ENCODE results near the gene ANGPT4.

ANGPT4 gene

DNA sequence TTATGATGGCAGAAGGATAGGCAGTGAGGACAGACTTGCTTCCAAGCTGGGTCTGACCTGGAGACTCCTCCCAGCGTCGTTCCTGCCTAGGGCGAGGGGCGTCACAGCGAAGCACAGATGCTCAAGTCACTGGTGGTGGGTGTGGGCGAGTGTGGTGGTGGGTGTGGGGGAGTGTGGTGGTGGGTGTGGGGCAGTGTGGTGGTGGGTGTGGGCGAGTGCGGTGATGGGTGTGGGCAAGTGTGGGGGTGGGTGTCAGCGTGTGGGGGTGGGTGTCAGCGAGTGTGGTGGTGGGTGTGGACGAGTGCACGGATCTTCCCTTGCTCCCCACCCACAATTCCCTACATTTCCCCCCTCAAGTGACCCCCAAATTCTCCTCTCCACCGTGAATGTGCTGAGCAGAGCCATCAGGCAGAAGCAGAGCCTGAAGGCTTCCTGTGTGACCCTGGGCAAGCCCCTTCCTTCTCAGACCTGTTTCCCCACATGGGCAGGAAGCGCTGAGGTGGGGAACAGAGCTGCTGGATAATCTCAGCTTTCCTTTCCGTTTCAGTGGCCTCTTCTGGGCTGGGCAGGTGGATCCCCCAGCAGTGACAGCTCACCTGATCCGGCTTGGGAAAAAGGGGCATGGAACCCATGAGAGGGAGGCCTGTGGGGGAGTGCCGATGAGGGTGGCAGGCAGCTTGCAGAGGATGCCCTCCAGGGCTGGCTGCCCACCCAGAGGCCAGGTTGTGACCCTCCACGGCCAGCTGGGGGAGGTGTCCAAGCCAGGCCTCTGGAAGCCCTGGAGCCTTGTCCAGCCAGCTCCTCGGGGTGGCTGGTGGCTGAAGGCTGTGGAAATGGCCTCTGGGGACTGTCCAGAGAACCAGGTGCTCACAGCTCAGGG lies 43.0 kb upstream of the ANGPT4 start:
- no peak overlapping the region for H3K4me3 ChIP-seq (ENCODE audit: low read depth, low read length)
- DNase-seq (ENCODE audit: low read depth) = no peak
- TF ChIP-seq, protein P1, sequence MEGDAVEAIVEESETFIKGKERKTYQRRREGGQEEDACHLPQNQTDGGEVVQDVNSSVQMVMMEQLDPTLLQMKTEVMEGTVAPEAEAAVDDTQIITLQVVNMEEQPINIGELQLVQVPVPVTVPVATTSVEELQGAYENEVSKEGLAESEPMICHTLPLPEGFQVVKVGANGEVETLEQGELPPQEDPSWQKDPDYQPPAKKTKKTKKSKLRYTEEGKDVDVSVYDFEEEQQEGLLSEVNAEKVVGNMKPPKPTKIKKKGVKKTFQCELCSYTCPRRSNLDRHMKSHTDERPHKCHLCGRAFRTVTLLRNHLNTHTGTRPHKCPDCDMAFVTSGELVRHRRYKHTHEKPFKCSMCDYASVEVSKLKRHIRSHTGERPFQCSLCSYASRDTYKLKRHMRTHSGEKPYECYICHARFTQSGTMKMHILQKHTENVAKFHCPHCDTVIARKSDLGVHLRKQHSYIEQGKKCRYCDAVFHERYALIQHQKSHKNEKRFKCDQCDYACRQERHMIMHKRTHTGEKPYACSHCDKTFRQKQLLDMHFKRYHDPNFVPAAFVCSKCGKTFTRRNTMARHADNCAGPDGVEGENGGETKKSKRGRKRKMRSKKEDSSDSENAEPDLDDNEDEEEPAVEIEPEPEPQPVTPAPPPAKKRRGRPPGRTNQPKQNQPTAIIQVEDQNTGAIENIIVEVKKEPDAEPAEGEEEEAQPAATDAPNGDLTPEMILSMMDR (IDR thresholded peaks at IDR 0.05; ENCODE audit: low read depth, low read length, missing control alignments) = no peak

DNA sequence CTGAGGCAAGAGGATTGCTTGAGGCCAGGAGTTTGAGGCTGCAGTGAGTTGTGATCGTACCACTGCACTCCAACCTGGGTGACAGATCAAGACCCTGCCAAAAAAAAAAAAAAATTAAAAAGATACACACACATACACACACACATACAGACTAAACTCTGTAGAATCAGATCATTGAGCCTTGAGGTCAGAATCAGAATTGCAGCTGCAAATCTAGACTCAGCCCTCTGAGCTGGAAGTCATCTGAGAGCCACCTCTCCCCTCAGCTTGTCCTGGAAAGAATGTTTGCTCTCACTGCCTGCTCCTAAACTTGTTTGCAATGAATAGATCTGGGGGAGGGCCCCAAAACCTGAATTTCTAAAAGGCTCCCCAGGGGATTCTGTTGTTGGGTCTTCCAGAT lies 41.4 kb upstream of the ANGPT4 start:
- TF ChIP-seq, protein P1 (IDR thresholded peaks at IDR 0.05; ENCODE audit: low read depth, low read length, missing control alignments) = peak; percentile 19
- H3K4me3 ChIP-seq (ENCODE audit: low read depth, low read length) = no peak overlapping the region
- no peak for DNase-seq (ENCODE audit: low read depth)

DNA sequence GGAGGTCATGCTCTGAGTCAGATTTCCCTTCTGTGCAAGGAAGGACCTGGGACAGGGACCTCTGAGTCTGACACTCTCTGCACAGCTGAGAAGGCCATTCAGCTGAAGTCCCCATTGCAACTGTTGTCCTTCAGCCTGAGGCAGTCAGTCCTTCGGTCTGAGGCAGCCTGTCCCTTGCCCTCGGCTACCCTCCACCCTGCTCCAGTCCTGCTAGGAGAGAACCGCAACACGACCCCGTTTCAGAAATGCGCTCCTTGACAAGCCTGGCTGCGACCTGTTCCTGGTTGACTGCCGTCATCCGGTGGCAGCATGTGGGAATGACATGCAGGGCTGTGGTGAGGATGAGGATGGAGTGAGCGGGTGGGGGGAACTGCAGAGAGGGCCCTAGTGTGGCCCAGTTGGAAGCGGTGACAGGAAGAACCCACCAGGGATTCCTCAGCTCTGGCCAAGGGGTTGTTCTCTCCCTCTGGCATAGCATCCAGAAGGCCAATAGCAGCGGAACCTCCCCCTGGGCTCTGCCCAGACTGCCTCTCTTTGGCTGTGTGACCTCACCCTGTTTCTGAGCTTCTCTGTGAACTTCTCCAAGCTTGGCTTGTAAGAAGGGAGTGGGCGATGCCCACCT lies 40.3 kb upstream of the ANGPT4 start:
- peak; percentile 8 for DNase-seq (ENCODE audit: low read depth)
- H3K4me3 ChIP-seq (ENCODE audit: low read depth, low read length) = no peak overlapping the region
- TF ChIP-seq, protein P1 (IDR thresholded peaks at IDR 0.05; ENCODE audit: low read depth, low read length, missing control alignments) = peak; percentile 98

DNA sequence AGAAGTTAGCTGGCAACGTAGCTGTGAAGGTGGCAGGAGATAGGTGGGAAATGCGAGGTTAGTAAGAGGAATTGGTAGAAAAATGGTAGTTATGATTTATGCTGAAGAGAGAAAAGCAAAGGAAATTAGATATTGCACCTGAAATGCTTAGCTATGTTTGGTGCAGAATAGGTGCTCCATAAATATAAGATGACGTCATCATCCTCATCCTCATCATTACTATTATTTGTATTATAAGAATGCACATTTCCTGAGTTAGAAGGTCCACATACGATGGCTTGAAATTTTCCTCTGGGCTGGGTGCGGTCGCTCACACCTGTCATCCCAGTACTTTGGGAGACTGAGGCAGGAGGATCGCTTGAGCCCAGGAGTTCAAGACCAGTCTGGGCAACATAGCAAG lies 39.5 kb upstream of the ANGPT4 start:
- no peak overlapping the region for H3K4me3 ChIP-seq (ENCODE audit: low read depth, low read length)
- no peak for DNase-seq (ENCODE audit: low read depth)
- TF ChIP-seq, protein P1 (IDR thresholded peaks at IDR 0.05; ENCODE audit: low read depth, low read length, missing control alignments) = no peak

DNA sequence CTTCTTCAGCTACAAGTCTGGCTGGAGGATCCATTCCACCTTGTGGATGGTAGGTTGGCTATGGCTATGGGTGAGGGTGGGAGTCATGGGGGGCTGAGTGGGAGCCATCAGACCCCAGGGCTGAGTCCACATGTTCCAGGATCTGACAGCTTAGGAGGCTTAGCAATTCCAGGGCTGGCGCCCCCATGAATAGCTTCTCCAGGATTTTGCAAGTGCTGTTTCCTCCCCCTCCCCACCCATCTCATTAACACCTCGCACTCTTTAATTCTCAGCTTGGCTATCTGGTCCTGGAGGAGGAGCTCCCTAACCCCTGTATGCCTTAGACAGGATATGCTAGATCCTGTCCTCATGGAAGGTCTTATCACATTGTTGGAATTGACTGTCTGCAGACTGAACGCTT lies 39.0 kb upstream of the ANGPT4 start:
- DNase-seq (ENCODE audit: low read depth) = no peak
- H3K4me3 ChIP-seq (ENCODE audit: low read depth, low read length) = no peak overlapping the region
- TF ChIP-seq, protein P1 (IDR thresholded peaks at IDR 0.05; ENCODE audit: low read depth, low read length, missing control alignments) = no peak

DNA sequence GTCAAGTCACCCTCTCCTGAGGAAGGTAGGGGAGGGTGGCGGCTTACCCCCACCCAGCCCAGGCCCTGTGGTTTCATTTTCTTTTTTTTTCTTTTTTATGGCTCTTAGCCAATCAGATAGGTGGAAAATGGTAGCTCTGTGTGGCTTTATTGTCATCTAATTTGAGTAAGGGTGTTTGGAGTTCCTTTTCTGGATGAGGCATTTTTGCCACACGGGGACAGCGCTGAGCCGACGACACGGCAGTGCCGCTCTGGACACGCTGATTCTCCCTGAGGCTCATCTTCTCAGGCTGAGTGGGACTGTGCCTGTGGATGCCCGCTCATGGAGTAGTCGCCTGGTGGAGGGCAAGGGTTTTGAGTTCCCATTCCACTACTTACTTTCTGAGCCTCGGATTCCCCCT lies 37.6 kb upstream of the ANGPT4 start:
- TF ChIP-seq, protein P1 (IDR thresholded peaks at IDR 0.05; ENCODE audit: low read depth, low read length, missing control alignments) = no peak
- no peak for DNase-seq (ENCODE audit: low read depth)
- H3K4me3 ChIP-seq (ENCODE audit: low read depth, low read length) = no peak overlapping the region
